Erythroblast (primary cell): Measurements from ENCODE around the gene FAM149B1.

Source experiments
- GATA1 ChIP-seq: IDR thresholded peaks from 2 replicates; pipeline ENCODE4 v1.6.1; 2011; ENCODE audit warnings: low read depth, mild to moderate bottlenecking, control low read depth, low read length, moderate library complexity
- POLR2A ChIP-seq: IDR thresholded peaks from 2 replicates; pipeline ENCODE4 v1.6.1; 2011; ENCODE audit warnings: mild to moderate bottlenecking, low read length

- TF ChIP-seq POLR2A (no peak), GATA1 (no peak)
Observed at GRCh38 chr10:73126343-73126742, 41.6 kb upstream of the FAM149B1 start.
